Measurements from ENCODE around the gene TUBB. TPM values are rescaled to one million over a fixed set of nuclear protein-coding genes. Genes with fewer than 3 reads are reported as not detected.

The TUBB gene
- total RNA-seq, 1 donor from 2014 or later, result 187 TPM

- Histone ChIP-seq H3K27me3 (ENCODE audit: low read depth) (no peaks in the 10 kb centered on the region), H3K36me3 (no peaks in the 10 kb centered on the region), H3K9me3 (replicated peaks) (no peaks in the 10 kb centered on the region), H3K27ac (replicated peaks) (peak within 1 kb of the TSS; percentile 97), H3K4me3 (peak within 1 kb of the TSS; percentile 83), H3K4me1 (peaks cover 96% of the 10 kb centered on the region)
- no peak for TF ChIP-seq CTCF (IDR thresholded peaks at IDR 0.05; ENCODE audit: borderline replicate concordance)
- DNase-seq, result peak; percentile 88
- intact Hi-C loops (cut with micrococcal nuclease), result no loop called here
Observed at GRCh38 chr6:30686009-30686907, 33.9 kb upstream of the TUBB start, which contains the start of gene PPP1R18. Gene PPP1R18, minus strand, starts transcription at chr6:30686645. Its CDS starts 627 bp downstream, at chr6:30686018.

- H3K27ac ChIP-seq (replicated peaks), result peak overlapping the region; percentile 97
- H3K4me1 ChIP-seq, result peaks cover 92% of the 10 kb centered on the region
- H3K4me3 ChIP-seq, result peak overlapping the region; percentile 83
- no peak for TF ChIP-seq CTCF (IDR thresholded peaks at IDR 0.05; ENCODE audit: borderline replicate concordance)
- no peaks in the 10 kb centered on the region for H3K36me3 ChIP-seq
- DNase-seq, result peak; percentile 98
- no peaks in the 10 kb centered on the region for H3K27me3 ChIP-seq (ENCODE audit: low read depth)
- intact Hi-C loops (cut with micrococcal nuclease), result no loop called here
- no peaks in the 10 kb centered on the region for H3K9me3 ChIP-seq (replicated peaks)
Observed at GRCh38 chr6:30686908-30687658, 33.1 kb upstream of the TUBB start.

- Histone ChIP-seq H3K9me3 (replicated peaks) (no peaks in the 10 kb centered on the region), H3K4me3 (peak overlapping the region; percentile 83), H3K36me3 (no peaks in the 10 kb centered on the region), H3K27me3 (ENCODE audit: low read depth) (no peaks in the 10 kb centered on the region), H3K4me1 (peaks cover 85% of the 10 kb centered on the region), H3K27ac (replicated peaks) (peak overlapping the region; percentile 97)
- peak; percentile 41 for TF ChIP-seq CTCF (IDR thresholded peaks at IDR 0.05; ENCODE audit: borderline replicate concordance)
- intact Hi-C loops (cut with micrococcal nuclease), result no loop called here
- peak; percentile 56 for DNase-seq
Observed at GRCh38 chr6:30687659-30688431, 32.3 kb upstream of the TUBB start.

DNA sequence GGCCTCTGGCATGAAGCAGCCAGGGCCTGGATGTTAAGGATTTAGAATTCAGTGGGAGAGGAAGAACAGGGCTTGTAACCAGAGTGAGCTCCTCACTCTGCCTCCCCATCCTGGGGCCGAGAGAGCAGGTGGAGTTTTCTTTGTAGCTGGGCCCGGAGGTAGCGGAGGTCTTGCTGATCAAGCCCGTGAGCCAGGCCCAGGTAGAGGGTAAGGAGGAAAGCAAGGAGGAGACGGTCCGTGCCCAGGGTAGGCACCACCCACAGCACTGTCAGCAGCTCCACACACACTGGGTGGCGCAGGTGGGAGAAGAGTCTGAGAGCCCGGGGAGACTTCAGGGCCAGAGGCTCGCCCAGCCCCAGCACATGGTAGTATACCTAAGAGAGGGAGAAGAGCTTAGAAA, 31.6 kb upstream of the TUBB start:
- peak overlapping the region; percentile 83 for H3K4me3 ChIP-seq
- DNase-seq, result peak; percentile 8
- H3K27ac ChIP-seq (replicated peaks), result peak overlapping the region; percentile 97
- no peaks in the 10 kb centered on the region for H3K27me3 ChIP-seq (ENCODE audit: low read depth)
- H3K36me3 ChIP-seq, result no peaks in the 10 kb centered on the region
- H3K4me1 ChIP-seq, result peaks cover 77% of the 10 kb centered on the region
- no peak for TF ChIP-seq CTCF (IDR thresholded peaks at IDR 0.05; ENCODE audit: borderline replicate concordance)
- intact Hi-C loops (cut with micrococcal nuclease), result no loop called here
- no peaks in the 10 kb centered on the region for H3K9me3 ChIP-seq (replicated peaks)
